ENCODE data around the gene RNF121. TPM values are rescaled to one million over a fixed set of nuclear protein-coding genes. Genes with fewer than 3 reads are reported as not detected.

RNF121 gene
- total RNA-seq, 1 experiment from 2014 or later = 27.8 TPM

DNA sequence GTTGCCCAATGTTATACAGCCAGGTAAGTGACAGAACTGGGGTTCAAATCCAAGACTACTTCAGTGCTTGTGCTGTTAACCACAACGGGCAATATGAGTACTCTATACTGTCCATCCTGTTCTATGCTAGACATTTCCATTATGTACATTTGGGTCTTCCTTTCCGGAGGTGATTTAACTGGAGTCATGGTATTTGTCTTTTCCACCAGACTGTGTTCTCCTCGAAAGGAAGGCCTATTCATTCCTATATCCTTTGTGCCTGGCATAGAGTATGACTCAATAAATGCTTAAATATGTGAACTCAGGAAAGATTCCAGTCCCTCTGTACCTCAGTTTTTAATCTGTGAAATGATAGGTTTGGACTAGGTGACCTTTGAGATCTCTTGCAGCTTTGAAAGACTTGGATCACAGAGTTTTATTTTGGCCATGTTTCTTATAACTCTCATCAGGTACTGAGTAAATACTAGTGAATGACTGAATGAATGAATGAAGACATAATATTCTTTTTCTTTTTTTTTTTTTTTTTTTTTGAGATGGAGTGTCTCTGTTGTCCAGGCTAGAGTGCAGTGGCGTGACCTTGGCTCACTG, 6.6 kb downstream of the RNF121 start:
- H3K4me1 Mint-ChIP-seq (ENCODE audit: insufficient read depth, unreplicated experiment) = peaks cover 19% of the 10 kb centered on the region
- H3K27ac Mint-ChIP-seq (ENCODE audit: low read depth, unreplicated experiment) = no peak overlapping the region
- no peak for DNase-seq (ENCODE audit: unreplicated experiment)
- H3K4me3 Mint-ChIP-seq (ENCODE audit: unreplicated experiment) = no peak overlapping the region
- BruUV-seq (replicated peaks) = no TSS peak
- no peaks in the 10 kb centered on the region for H3K27me3 Mint-ChIP-seq (ENCODE audit: insufficient read depth, unreplicated experiment)
- TF ChIP-seq, protein P1, sequence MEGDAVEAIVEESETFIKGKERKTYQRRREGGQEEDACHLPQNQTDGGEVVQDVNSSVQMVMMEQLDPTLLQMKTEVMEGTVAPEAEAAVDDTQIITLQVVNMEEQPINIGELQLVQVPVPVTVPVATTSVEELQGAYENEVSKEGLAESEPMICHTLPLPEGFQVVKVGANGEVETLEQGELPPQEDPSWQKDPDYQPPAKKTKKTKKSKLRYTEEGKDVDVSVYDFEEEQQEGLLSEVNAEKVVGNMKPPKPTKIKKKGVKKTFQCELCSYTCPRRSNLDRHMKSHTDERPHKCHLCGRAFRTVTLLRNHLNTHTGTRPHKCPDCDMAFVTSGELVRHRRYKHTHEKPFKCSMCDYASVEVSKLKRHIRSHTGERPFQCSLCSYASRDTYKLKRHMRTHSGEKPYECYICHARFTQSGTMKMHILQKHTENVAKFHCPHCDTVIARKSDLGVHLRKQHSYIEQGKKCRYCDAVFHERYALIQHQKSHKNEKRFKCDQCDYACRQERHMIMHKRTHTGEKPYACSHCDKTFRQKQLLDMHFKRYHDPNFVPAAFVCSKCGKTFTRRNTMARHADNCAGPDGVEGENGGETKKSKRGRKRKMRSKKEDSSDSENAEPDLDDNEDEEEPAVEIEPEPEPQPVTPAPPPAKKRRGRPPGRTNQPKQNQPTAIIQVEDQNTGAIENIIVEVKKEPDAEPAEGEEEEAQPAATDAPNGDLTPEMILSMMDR (IDR thresholded peaks at IDR 0.05; ENCODE audit: unreplicated experiment) = no peak
- intact Hi-C loops (cut with micrococcal nuclease) = no loop called here
- H3K36me3 Mint-ChIP-seq (ENCODE audit: insufficient read depth, unreplicated experiment) = peaks cover 12% of the 10 kb centered on the region
- ChIA-PET CTCF (no interaction called here), POLR2A (no interaction called here)
- no peaks in the 10 kb centered on the region for H3K9me3 Mint-ChIP-seq (ENCODE audit: unreplicated experiment)

DNA sequence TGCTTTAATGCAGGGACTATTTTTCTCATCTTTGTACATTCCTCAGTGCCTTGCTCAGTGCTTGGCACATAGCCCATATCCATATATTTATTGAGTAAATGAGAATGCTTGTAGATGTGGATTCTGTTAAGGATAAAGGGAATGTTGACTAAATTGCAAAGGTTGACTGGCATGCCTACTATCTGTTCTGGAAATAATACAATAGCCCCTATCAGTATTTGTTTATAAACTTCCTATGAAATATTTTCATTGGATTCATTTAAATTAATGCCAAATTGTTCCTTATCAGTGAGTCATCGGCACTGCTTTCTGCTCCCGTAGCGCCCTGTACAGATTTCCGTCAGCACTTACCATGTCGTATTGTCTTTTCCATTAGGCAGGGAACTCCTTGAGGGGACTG, 8.0 kb downstream of the RNF121 start:
- Mint-ChIP-seq H3K4me1 (ENCODE audit: insufficient read depth, unreplicated experiment) (peaks cover 11% of the 10 kb centered on the region), H3K27ac (ENCODE audit: low read depth, unreplicated experiment) (no peak overlapping the region), H3K9me3 (ENCODE audit: unreplicated experiment) (no peaks in the 10 kb centered on the region), H3K27me3 (ENCODE audit: insufficient read depth, unreplicated experiment) (no peaks in the 10 kb centered on the region), H3K4me3 (ENCODE audit: unreplicated experiment) (no peak overlapping the region), H3K36me3 (ENCODE audit: insufficient read depth, unreplicated experiment) (peaks cover 12% of the 10 kb centered on the region)
- POLR2A ChIA-PET = no interaction called here
- TF ChIP-seq, protein P1 (IDR thresholded peaks at IDR 0.05; ENCODE audit: unreplicated experiment) = no peak
- CTCF ChIA-PET = interaction anchor here (0.9 kb wide), 1 partner anchor 8 kb away, joined by 4 read pairs; no protein-coding TSS in a partner anchor
- intact Hi-C loops (cut with micrococcal nuclease) = no loop called here
- DNase-seq (ENCODE audit: unreplicated experiment) = no peak
- BruUV-seq (replicated peaks) = no TSS peak

DNA sequence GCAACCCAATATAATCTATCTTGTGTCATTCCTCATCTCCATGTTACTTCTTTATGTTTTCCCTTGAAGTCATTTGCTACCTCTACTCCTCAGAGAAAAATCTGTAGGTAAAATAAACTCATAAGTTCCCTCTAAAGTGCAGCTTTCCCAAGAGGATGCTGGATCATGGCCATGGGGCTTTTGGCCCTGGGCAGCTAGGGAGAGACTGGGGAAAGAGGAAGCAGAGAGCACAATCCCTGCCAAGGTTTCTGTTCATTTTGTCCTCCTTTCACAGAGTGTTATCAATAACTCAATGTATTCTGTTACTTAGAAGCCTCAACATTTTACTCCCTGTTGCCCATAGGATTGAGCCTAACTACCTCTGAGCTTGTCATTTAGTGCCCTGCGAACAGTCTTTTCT, 9.0 kb downstream of the RNF121 start:
- no peak overlapping the region for H3K27ac Mint-ChIP-seq (ENCODE audit: low read depth, unreplicated experiment)
- TF ChIP-seq, protein P1 (IDR thresholded peaks at IDR 0.05; ENCODE audit: unreplicated experiment) = no peak
- no peak for DNase-seq (ENCODE audit: unreplicated experiment)
- H3K4me1 Mint-ChIP-seq (ENCODE audit: insufficient read depth, unreplicated experiment) = peaks cover 11% of the 10 kb centered on the region
- CTCF ChIA-PET = interaction anchor here (0.7 kb wide), 1 partner anchor 87 kb away, joined by 3 read pairs; no protein-coding TSS in a partner anchor
- POLR2A ChIA-PET = interaction anchor here (1.2 kb wide), 1 partner anchor 8 kb away, joined by 4 read pairs; no protein-coding TSS in a partner anchor
- H3K27me3 Mint-ChIP-seq (ENCODE audit: insufficient read depth, unreplicated experiment) = no peaks in the 10 kb centered on the region
- H3K36me3 Mint-ChIP-seq (ENCODE audit: insufficient read depth, unreplicated experiment) = peaks cover 12% of the 10 kb centered on the region
- BruUV-seq (replicated peaks) = no TSS peak
- H3K4me3 Mint-ChIP-seq (ENCODE audit: unreplicated experiment) = no peak overlapping the region
- H3K9me3 Mint-ChIP-seq (ENCODE audit: unreplicated experiment) = no peaks in the 10 kb centered on the region
- intact Hi-C loops (cut with micrococcal nuclease) = no loop called here

DNA sequence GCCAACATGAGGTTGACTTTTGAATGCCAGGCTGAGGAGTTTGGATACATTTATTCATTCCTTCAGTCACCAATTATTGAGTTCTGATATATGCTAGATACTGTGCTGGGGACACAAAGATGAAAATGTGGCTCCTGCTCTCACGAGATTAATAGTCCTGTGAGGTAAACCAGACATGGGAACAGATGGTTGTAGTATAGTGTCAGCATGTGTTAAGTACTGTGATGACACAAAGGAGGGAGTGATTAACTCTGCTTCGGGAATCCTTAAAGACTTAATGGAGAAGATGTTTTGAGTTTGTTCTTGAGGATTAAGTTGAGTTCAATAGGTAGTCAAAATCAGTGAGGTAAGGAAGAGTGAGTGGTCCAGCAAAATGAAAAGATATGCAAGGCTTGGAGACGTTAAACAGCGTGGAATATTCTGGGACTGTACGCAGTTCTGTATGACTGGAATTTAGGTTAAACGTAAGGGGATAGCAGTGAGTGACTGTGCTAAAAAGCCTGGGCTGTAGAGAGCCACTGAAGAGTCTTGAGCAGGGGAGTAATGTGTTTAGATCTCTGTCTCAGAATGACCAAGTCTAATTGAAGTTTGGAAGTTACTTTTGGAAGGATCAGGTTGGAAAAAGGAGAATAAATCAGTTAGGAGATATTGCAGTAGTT, 11.8 kb downstream of the RNF121 start:
- TF ChIP-seq, protein P1 (IDR thresholded peaks at IDR 0.05; ENCODE audit: unreplicated experiment) = no peak
- Mint-ChIP-seq H3K36me3 (ENCODE audit: insufficient read depth, unreplicated experiment) (peaks cover 12% of the 10 kb centered on the region), H3K4me3 (ENCODE audit: unreplicated experiment) (no peak overlapping the region), H3K27me3 (ENCODE audit: insufficient read depth, unreplicated experiment) (no peaks in the 10 kb centered on the region), H3K4me1 (ENCODE audit: insufficient read depth, unreplicated experiment) (peaks cover 7% of the 10 kb centered on the region), H3K27ac (ENCODE audit: low read depth, unreplicated experiment) (no peak overlapping the region), H3K9me3 (ENCODE audit: unreplicated experiment) (no peaks in the 10 kb centered on the region)
- intact Hi-C loops (cut with micrococcal nuclease) = no loop called here
- POLR2A ChIA-PET = no interaction called here
- no peak for DNase-seq (ENCODE audit: unreplicated experiment)
- no TSS peak for BruUV-seq (replicated peaks)
- CTCF ChIA-PET = no interaction called here
